ENCODE measurements around the gene SDCBP2. TPM values are rescaled to one million over a fixed set of nuclear protein-coding genes. Genes with fewer than 3 reads are reported as not detected.

The SDCBP2 gene
- total and polyA plus RNA-seq, 2 of the 13 experiments (the other 11 are each of a cell fraction or from before 2014, with no cell fraction given): 1.2 to 2.4 TPM

- ATAC-seq: no peak
- Histone ChIP-seq H3K36me3 (replicated peaks in 1 of 2; ENCODE audit: control insufficient read depth in 1 of 2, insufficient read depth in 2 of 2, low read length in 2 of 2) (0 out of 5 replicates have a peak, but pooled peaks cover 0 to 2% of the 10 kb centered on the region in 2 experiments), H3K4me3 (replicated peaks in 1 of 3; ENCODE audit: insufficient read depth in 1 of 3, low read depth in 2 of 3, low read length in 3 of 3) (no peak overlapping the region), H3K27me3 (ENCODE audit: control insufficient read depth in 1 of 2, insufficient read depth in 2 of 2, low read length in 2 of 2) (no peaks in the 10 kb centered on the region; a peak in 2 of 5 replicates), H3K9ac (ENCODE audit: insufficient read depth, low read depth, low read length) (no peak overlapping the region), H3K9me3 (ENCODE audit: low read length) (no peaks in the 10 kb centered on the region), H3K27ac (ENCODE audit: extremely low read length, insufficient read depth, low read length) (no peak overlapping the region), H3K4me2 (ENCODE audit: low read depth, low read length) (no peak overlapping the region; the same call in 1 of the 2 replicates), H4K20me1 (ENCODE audit: insufficient read depth, low read length) (peaks cover 15% of the 10 kb centered on the region; the same call in 1 of the 2 replicates), H3K79me2 (ENCODE audit: insufficient read depth, low read length) (peaks cover 38% of the 10 kb centered on the region), H3K4me1 (ENCODE audit: insufficient read depth, low read length) (peaks cover 55% of the 10 kb centered on the region), H2AFZ (ENCODE audit: low read length) (no peak overlapping the region)
- 54% methylated on average over 12 of the region's 12 CpGs for WGBS (ENCODE audit: low lambda C conversion rate)
- DNase-seq (ENCODE audit: low spot score): no peak
- no TSS peak for BruUV-seq (replicated peaks)
- in situ Hi-C loops (cut with HindIII; ENCODE audit: extremely low pct_ligation_motif_present, low pct_unique_long_range_greater_than_20kb): no loop called here
- intact Hi-C loops (cut with micrococcal nuclease; ENCODE audit: unreplicated experiment): no loop called here
- TF ChIP-seq SMYD3 (CRISPR knock-in tag; IDR thresholded peaks at IDR 0.05): no peak
- no peak for TF ChIP-seq DR1 (CRISPR knock-in tag; IDR thresholded peaks at IDR 0.05)
- TF ChIP-seq ZNF773 (CRISPR knock-in tag; IDR thresholded peaks at IDR 0.05; ENCODE audit: borderline replicate concordance): no peak
- TF ChIP-seq CBX2 (IDR thresholded peaks at IDR 0.05; ENCODE audit: low read depth, low read length): no peak
- TF ChIP-seq CBX2 (CRISPR knock-in tag; IDR thresholded peaks at IDR 0.05; ENCODE audit: low read depth): no peak
- no peak for TF ChIP-seq MAZ (IDR thresholded peaks at IDR 0.05; ENCODE audit: borderline replicate concordance, low read depth, low read length)
- no peak for TF ChIP-seq MAZ (CRISPR knock-in tag; IDR thresholded peaks at IDR 0.05; ENCODE audit: low read depth)
- TF ChIP-seq PRPF4 (IDR thresholded peaks at IDR 0.05; ENCODE audit: low read depth, low read length, poor library complexity, severe bottlenecking): no peak
- no peak for TF ChIP-seq NR2F2 (IDR thresholded peaks at IDR 0.05; ENCODE audit: borderline replicate concordance, low read depth)
- no peak for TF ChIP-seq ZNF761 (CRISPR knock-in tag; conservative IDR thresholded peaks at IDR 0.05)
- TF ChIP-seq, protein P1, sequence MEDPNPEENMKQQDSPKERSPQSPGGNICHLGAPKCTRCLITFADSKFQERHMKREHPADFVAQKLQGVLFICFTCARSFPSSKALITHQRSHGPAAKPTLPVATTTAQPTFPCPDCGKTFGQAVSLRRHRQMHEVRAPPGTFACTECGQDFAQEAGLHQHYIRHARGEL (CRISPR knock-in tag; IDR thresholded peaks at IDR 0.05): no peak
- TF ChIP-seq ZNF451 (CRISPR knock-in tag; IDR thresholded peaks at IDR 0.05): no peak
- TF ChIP-seq ZFP36L1 (CRISPR knock-in tag; IDR thresholded peaks at IDR 0.05): no peak
- TF ChIP-seq ZNF572 (CRISPR knock-in tag; IDR thresholded peaks at IDR 0.05): no peak
- TF ChIP-seq, protein P2, sequence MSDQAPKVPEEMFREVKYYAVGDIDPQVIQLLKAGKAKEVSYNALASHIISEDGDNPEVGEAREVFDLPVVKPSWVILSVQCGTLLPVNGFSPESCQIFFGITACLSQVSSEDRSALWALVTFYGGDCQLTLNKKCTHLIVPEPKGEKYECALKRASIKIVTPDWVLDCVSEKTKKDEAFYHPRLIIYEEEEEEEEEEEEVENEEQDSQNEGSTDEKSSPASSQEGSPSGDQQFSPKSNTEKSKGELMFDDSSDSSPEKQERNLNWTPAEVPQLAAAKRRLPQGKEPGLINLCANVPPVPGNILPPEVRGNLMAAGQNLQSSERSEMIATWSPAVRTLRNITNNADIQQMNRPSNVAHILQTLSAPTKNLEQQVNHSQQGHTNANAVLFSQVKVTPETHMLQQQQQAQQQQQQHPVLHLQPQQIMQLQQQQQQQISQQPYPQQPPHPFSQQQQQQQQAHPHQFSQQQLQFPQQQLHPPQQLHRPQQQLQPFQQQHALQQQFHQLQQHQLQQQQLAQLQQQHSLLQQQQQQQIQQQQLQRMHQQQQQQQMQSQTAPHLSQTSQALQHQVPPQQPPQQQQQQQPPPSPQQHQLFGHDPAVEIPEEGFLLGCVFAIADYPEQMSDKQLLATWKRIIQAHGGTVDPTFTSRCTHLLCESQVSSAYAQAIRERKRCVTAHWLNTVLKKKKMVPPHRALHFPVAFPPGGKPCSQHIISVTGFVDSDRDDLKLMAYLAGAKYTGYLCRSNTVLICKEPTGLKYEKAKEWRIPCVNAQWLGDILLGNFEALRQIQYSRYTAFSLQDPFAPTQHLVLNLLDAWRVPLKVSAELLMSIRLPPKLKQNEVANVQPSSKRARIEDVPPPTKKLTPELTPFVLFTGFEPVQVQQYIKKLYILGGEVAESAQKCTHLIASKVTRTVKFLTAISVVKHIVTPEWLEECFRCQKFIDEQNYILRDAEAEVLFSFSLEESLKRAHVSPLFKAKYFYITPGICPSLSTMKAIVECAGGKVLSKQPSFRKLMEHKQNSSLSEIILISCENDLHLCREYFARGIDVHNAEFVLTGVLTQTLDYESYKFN (CRISPR knock-in tag; conservative IDR thresholded peaks at IDR 0.05): no peak
- FAIRE-seq: no peak
- CTCF ChIA-PET (ENCODE audit: low intra/inter-chr PET ratio, low total read pairs): no interaction called here
- POLR2A ChIA-PET: interaction anchor here (1.9 to 3.1 kb wide), 4 partner anchors 11 to 143 kb away, joined by 20 to 41 read pairs (median 34); partner anchors contain the start of genes FKBP1A and NSFL1C
Observed at GRCh38 chr20:1323830-1324597, 4.9 kb downstream of the SDCBP2 start.
